Activated T-helper 1 cell treated with anti-CD3 and anti-CD28 coated beads, Interleukin-2, amount 50 U/mL, for 16 hours (primary cell): ENCODE results near the gene RSBN1L.
"Not testable (repeated sequence)": the region's sequence is repeated elsewhere in the genome, so short reads cannot be mapped to it uniquely, and the experiment has no call there.

Source experiments
- DNase-seq, 2 donors: peaks; one replicate each; pipeline ENCODE4 v3.0.0-alpha.2; 2020; ENCODE audit warnings: low read depth in 1 of 2, low spot score in 1 of 2

RSBN1L gene

GRCh38 chr7:77687100-77687746 lies 9.0 kb upstream of the RSBN1L start:
- DNase-seq, result no peak

- no peak for DNase-seq
These were observed 8.5 kb upstream of the RSBN1L start for GRCh38 chr7:77687747-77688144.

GRCh38 chr7:77690289-77690688 lies 6.0 kb upstream of the RSBN1L start:
- no peak for DNase-seq

- no peak for DNase-seq
These were observed 4.3 kb upstream of the RSBN1L start for GRCh38 chr7:77691892-77692491.

- DNase-seq, result no peak
These were observed 2.3 kb upstream of the RSBN1L start for GRCh38 chr7:77693830-77694583.

GRCh38 chr7:77696643-77697534 lies 630 bp downstream of the RSBN1L start:
- peak; percentile 27 to 40 for DNase-seq

GRCh38 chr7:77697535-77697831 lies 1.2 kb downstream of the RSBN1L start:
- peak in 1 of 2 donors; percentile 11 for DNase-seq

GRCh38 chr7:77698042-77698625 lies 1.9 kb downstream of the RSBN1L start:
- DNase-seq, result no peak

- DNase-seq, result no peak
These were observed 2.8 kb downstream of the RSBN1L start for GRCh38 chr7:77699056-77699455.

- DNase-seq, result no peak
These were observed 6.3 kb downstream of the RSBN1L start for GRCh38 chr7:77702513-77702912.

- no peak for DNase-seq
These were observed 6.8 kb downstream of the RSBN1L start for GRCh38 chr7:77702968-77703472.

GRCh38 chr7:77703669-77704068 lies 7.4 kb downstream of the RSBN1L start:
- not testable (repeated sequence) for DNase-seq

GRCh38 chr7:77707504-77707992 lies 11.3 kb downstream of the RSBN1L start:
- no peak for DNase-seq

GRCh38 chr7:77710067-77710466 lies 13.8 kb downstream of the RSBN1L start:
- no peak for DNase-seq

GRCh38 chr7:77710861-77711260 lies 14.6 kb downstream of the RSBN1L start:
- no peak for DNase-seq

- no peak for DNase-seq
These were observed 17.9 kb downstream of the RSBN1L start for GRCh38 chr7:77714195-77714594.

- not testable (repeated sequence) for DNase-seq
These were observed 18.7 kb downstream of the RSBN1L start for GRCh38 chr7:77714931-77715330.

GRCh38 chr7:77716804-77717203 lies 20.5 kb downstream of the RSBN1L start:
- DNase-seq, result no peak

GRCh38 chr7:77717566-77717965 lies 21.3 kb downstream of the RSBN1L start:
- DNase-seq, result not testable (repeated sequence)

GRCh38 chr7:77727527-77727926 lies 31.3 kb downstream of the RSBN1L start:
- DNase-seq, result no peak
